ENCODE data around the gene PCNX2.

PCNX2 gene

DNA sequence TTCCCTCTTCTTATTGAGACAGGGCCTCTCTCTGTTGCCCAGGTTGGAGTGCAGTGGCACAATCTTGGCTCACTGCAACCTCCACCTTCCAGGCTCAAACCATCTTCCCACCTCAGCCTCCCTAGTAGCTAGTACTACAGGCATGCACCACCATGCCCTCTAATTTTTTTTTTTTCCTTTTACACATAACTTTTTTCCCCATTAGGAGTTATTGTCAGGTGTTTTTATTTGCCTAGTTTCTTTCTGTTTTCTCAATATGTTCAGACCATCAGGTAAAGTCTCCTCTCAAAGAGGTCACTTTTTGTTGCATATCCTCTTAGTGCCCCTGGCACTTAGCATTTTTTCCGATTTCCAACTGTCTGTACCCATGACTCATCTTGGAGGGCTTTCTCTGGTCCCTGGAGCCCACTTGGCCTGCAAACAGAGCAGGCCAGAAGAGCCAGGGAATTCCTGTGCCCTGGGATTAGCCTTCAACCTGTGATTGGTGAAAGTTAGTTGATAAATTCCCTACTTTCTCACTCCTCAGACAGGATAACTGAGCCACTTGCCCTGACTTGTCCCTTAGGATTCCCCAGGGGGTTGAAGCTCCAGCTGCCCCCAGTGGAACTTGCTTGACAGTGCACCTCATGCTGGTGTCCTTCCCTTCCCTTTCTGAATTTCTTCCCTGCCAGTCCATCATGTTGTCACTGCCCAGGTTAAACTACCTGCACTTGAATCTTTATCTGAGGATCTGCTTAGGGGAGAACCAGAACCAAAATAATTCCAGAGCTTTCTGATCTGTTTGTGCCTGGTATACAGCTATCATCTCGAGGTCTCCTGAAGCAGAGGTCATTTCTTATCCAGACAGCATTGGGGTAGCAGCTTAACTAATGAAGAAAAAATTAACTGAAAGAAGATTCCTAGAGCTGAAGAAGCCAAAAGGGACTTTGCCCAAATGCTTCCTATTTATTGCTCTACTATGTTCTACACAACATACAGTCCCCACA, 342.7 kb downstream of the PCNX2 start:
- DNase-seq, result peak in 3 of 14 donors; percentile 3 to 13 (median 4)

GRCh38 chr1:232951605-232952004, 343.9 kb downstream of the PCNX2 start:
- no peak for DNase-seq

DNA sequence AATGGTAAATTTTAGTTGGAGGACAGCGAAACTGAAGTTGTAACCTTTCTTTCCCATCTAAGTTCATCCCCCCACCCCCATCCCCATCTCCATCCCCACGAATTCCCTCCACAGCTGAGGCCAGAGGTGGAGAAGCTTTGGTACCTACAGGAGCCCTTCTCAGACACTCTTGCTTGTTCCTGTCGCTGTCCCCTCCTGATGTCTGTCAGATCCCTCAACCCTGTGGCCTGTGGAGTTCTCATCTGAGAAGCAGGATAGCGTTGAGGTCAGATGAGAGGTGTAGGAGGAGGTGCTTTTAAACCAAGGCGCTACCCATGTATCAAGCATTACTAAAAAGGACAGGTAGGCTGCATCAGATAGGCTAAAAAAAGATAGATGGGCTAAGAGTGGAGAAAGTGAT, 344.3 kb downstream of the PCNX2 start:
- peak in 2 of 14 donors; percentile 20 to 32 for DNase-seq

GRCh38 chr1:232950197-232951176, 345.0 kb downstream of the PCNX2 start, which contains the start of gene NTPCR:
Gene NTPCR, plus strand, starts transcription at chr1:232950611. Its CDS starts 100 bp downstream, at chr1:232950711.
- peak; percentile 17 to 95 (median 86) for DNase-seq

- no peak for DNase-seq
Measured at GRCh38 chr1:232949636-232950196, 345.8 kb downstream of the PCNX2 start.

GRCh38 chr1:232944347-232944746, 351.2 kb downstream of the PCNX2 start:
- no peak for DNase-seq

- DNase-seq, result no peak
Measured at GRCh38 chr1:232943679-232944252, 351.8 kb downstream of the PCNX2 start.

- DNase-seq, result no peak
Measured at GRCh38 chr1:232942413-232943294, 352.9 kb downstream of the PCNX2 start.

- DNase-seq, result no peak
Measured at GRCh38 chr1:232940262-232940661, 355.3 kb downstream of the PCNX2 start.

DNA sequence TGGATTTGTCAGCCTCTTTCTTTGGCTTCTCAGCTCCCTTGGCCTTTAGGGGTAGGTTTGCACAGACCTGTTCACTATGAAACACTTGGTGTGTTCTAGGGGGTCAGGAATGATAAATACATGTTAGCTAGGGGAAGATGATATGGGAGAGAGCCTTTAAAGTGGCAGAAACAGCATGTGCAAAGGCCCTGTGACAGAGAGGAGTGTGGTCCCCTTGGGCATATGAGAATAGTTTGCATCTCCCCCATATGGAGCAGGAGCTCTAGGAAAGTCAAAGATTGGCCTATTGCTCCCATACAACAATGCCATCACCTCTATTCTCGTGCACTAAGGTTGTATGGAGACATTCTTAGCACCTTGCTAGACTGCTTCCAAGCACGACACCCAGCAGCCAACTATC, 355.8 kb downstream of the PCNX2 start:
- DNase-seq, result no peak

GRCh38 chr1:232938926-232939325, 356.6 kb downstream of the PCNX2 start:
- no peak for DNase-seq

- no peak for DNase-seq
Measured at GRCh38 chr1:232937741-232938375, 357.7 kb downstream of the PCNX2 start.

DNA sequence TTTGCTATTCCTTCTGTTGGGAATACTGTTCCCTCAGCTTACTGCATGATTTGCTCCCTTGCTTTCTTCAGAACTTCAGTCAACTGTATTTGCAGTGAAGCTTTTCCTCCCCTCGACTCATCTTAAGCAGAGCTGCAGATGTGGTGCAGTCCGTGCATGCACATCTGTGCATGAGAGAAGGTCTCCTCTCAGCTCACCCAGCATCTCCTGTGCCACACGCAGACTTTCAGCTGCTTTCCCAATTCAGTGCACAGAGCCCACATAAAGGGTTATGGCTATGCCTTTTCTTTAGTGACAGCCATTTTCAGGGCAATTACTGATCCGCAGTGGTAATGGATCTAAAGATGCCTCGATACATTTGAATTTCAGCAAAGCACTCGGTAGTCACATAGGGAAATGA, 358.6 kb downstream of the PCNX2 start:
- no peak for DNase-seq
